Esophagus muscularis mucosa (tissue), 3 donors: ENCODE results near the gene CHAC1.

ENCODE experiments used
- CTCF ChIP-seq, 3 experiments: fragments of 200-600 bp in 2 of 3; fragments of 450-650 bp in 1 of 3; sonication (generic) in 2 of 3; IDR thresholded peaks; one replicate each; pipeline ENCODE4 v1.5.1; 2017 to 2019; ENCODE audit warnings: antibody characterized with exemption in 3 of 3, mild to moderate bottlenecking in 2 of 3, moderate library complexity in 1 of 3
- POLR2A ChIP-seq: fragments of 450-650 bp; IDR thresholded peaks from one replicate; pipeline ENCODE4 v1.6.1; 2017; ENCODE audit warnings: antibody characterized with exemption, moderate library complexity, mild to moderate bottlenecking, low read depth
- POLR2AphosphoS5 ChIP-seq, 2 donors: sonication (generic); formaldehyde crosslinking; IDR thresholded peaks; one replicate each; pipeline ENCODE4 v1.6.1; 2017; ENCODE audit warnings: antibody characterized with exemption in 2 of 2

DNA sequence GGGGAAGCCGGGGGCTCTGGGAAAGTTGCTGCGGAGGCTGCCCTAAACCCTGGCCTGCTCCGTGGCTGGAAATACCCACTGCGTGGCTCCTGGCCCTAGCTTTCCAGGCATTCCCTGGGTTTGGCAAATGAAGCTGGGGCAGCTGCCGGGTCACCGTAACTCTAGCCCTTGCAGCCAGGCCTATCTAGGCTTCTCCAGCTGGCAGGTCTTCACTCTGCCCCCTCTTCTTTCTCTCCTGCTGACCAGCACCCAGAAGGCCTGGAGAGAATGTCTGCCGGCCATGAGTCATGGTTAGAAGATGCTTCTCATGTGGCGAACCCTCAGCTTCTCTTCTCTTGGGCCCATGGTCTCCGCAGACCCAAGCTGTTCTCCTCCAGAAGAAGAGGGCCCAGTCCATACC lies 29.7 kb upstream of the CHAC1 start:
- TF ChIP-seq POLR2AphosphoS5 (IDR thresholded peaks at IDR 0.05) (no peak), POLR2A (no peak), CTCF (IDR thresholded peaks at IDR 0.05) (no peak)
